GM23248 (cell line): Measurements from ENCODE around the gene CORO2B.

Source experiments
- EZH2 ChIP-seq: fragments of 200-600 bp; sonication (generic); IDR thresholded peaks from 2 replicates; pipeline ENCODE4 v1.6.1; 2018; ENCODE audit warnings: antibody characterized with exemption, mild to moderate bottlenecking; ENCODE audit not compliant: insufficient read depth, poor library complexity, severe bottlenecking
- EZH2phosphoT487 ChIP-seq: fragments of 200-600 bp; sonication (generic); IDR thresholded peaks from 2 replicates; pipeline ENCODE4 v1.6.1; 2018; ENCODE audit warnings: antibody characterized with exemption, moderate library complexity, mild to moderate bottlenecking, low read depth; ENCODE audit not compliant: insufficient read depth

DNA sequence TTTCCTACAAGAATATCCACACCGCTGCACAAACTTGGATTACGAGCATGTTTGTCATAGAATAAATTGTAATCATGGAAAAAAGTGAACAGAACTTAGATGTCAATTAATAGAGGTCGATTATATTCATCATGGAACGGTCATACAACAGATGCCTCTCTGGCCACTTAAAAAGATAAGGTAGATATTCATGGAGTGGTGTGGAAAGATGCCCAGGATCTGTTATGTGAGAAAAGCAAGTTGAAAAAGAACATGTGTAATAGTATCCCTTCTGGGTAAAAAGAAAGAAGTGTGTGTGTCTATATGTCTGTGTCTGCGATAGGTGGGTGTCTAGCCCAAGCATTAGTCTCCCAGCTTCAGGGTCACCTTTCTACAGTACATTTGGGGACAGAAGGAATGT is 128.6 kb downstream of the CORO2B start:
- no peak for TF ChIP-seq EZH2
- TF ChIP-seq EZH2phosphoT487, result no peak
